NCI-H187 treated with DMSO at 0.1 percent for 48 hours (cell line): ENCODE measurements around the gene PDXP.
A peak's percentile ranks its signal among the peaks of the same experiment; 100 is the strongest.
"Not testable (repeated sequence)": the region's sequence is repeated elsewhere in the genome, so short reads cannot be mapped to it uniquely, and the experiment has no call there.

Experiments used
- DNase-seq: peaks from one replicate; lab custom pipeline; 2025; lab: John Stamatoyannopoulos, UW

PDXP gene, protein sequence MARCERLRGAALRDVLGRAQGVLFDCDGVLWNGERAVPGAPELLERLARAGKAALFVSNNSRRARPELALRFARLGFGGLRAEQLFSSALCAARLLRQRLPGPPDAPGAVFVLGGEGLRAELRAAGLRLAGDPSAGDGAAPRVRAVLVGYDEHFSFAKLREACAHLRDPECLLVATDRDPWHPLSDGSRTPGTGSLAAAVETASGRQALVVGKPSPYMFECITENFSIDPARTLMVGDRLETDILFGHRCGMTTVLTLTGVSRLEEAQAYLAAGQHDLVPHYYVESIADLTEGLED

DNA sequence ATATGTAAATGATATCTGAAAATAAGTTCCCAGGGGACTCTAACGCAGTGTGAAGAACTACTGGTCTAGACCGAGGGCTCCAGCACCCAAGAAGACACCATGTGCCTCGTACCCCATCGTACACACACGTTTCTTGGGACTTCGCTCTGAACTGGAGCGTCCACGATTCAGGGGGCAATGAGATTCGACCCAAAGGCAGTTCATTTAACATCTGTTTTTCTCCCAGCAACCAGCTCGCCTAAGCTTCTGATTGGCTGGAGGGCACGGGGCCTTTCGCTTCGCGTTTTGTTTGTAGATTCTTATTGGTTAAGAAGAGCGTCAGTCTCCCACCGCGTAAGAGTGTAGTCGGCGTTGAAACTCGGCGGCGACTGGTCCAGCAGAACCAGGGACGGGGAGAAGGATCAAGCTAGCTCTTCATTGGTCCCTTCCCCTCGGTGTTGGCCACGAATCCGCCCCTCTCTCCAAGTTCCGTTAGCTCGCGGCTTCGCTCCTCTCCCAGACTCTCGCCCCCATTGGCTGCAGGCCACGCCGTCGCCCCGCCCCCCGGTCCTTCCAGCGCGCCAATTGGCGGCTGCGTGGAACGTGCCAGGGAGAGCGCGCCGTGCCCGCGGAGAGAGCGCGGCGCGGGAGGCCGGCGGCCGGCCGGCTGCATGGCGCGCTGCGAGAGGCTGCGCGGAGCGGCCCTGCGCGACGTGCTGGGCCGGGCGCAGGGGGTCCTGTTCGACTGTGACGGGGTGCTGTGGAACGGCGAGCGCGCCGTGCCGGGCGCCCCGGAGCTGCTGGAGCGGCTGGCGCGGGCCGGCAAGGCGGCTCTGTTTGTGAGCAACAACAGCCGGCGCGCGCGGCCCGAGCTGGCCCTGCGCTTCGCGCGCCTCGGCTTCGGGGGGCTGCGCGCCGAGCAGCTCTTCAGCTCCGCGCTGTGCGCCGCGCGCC, at the start of gene PDXP:
Gene PDXP (plus strand): TSS at position 591 of the 933 bp plus-strand sequence. CDS start 60 bp downstream, at position 651.
- peak; percentile 94 for DNase-seq

DNA sequence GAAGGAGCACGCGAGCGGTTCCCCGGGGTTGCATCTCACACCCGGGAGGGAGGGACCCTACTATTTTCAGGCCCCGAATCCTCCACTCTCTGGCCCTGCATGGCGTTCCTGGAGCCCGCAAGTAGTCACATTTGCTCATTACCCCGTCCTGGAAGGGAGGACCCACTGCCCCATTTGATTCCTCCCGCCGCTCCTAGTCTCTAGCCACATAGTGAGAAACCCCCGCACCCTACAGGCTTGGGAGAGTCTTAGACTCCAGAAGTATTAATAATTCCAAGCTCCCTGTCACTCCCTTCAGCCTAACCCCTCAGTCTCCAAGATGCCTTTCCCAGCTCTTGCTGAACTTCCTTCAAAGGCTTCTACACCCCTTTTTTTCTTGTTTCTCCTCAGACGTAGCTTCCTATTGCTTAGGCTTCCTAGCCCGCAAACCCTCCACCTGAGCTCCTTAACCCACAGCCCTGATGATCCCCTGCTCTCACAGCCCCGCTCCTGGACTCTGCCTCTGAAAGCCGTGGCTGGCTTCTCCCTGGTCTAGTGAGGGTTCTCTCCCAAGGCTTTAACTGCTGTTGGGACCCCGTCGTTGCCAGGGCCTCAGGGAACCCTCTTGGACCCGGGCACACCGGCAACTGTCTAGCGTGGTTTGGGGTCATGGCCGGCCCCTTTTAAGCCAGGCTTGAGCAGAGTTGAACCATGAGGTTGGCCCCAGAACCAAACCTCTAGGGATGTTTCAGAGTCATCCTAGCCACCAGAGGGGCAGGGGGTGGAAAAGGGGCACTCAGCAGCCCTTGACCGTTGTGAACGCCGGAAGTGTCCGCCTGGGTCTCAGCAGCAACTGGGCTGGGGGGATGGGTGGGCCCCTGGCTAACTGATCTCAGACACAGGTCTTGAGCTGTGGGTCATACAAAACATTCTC, 49.0 kb upstream of the PDXP start:
- DNase-seq = no peak

DNA sequence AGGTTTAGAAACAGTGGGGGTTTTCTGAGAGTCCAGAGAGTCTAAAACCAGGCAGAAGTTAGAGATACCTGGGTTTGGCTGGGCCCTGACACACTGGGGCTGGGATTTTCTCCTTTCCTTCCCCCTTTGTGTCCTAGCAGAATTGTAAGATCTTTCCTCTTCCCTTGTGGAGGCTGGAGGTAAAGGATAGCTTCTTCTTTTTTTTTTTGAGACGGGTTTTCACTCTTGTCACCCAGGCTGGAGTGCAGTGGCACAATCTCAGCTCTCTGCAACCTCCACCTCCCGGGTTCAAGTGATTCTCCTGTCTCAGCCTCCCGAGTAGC, 48.4 kb upstream of the PDXP start:
- not testable (repeated sequence) for DNase-seq

DNA sequence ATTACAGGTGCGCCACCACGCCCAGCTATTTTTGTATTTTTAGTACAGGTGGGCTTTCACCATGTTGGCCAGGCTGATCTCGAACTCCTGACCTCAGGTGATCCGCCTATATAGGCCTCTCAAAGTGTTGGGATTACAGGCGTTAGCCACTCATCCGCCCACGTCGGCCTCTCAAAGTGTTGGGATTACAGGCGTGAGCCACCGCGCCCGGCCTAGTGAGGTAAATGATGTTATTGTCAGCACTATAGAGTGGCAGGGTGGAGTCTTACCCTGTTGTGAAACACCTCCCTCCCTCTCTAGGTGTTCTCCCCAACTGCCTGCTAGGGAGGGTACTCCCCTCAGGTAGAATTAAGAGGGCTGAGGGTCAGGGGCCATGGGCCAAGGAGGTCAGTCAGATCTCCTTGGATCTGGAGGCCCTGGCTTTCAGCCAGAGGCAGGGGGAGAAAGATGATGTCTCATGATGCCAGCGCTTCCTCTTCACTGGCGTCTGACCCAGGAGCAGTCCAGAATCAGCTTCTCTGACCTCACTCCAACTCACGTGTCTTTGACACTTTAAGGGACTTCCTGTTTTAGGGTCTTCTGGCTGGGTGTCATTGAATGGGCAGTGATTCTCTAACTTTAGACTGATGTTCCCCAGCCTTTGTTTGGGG, 47.9 kb upstream of the PDXP start:
- DNase-seq = no peak

DNA sequence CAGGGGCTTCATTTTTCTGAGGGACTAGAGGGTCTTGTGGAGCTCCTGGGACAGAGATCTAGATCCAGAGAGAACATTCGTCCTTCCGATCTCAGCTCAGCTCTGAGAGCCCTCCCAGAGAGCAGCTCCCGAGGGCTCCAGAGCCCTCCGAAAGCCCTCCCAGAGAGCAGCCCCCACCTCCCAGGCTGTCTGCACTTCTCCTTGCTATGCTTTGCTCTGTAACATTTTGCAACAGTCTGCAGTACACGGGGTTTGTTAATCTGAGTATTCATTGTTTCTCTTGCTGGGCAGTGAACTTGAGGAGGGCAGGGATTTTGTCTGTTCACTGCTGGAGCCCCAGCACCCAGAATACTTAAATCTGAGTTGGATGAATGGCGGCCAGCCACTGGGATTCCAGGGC, 47.3 kb upstream of the PDXP start:
- DNase-seq = no peak

DNA sequence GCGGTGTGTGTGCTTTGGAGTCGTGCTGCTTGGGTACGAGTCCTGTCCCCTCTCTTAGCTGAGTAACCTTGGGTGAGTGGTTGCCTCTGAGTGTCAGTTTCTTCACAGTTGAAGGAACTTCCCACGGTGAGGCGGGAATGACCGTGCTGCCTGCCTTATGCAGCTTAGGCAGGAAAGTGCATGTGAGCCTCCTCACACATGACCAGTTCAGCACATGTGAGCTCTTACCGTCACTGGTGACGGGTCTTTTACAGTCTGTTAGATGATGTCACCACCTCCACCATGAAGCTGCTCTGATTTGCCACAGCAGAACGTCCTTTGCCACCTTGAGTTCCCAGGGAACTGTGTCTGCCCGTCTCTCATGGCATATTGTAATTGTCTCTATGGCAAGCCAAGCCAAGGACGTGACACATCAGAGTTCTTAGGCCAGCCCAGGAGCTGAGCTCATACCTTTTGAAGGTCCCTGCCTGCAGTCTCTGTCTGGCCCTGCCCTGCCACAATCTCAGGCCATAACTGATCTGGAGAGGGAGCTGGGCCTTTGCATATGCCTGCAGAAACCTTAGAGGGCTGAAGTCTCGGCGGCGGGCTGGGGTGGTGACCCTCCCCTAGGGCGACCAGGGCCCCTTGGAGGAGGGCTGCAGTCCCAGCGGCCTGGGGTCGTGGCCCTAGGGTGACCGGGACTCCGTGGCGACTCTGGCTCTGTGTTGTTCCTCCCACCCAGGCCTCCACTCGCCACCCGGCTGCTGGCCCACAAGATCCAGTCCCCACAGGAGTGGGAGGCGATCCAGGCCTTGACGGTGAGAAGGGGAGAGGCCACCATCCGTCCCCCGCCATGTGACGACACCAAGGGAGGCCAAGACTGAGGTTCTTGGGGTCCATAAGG, 42.1 kb upstream of the PDXP start:
- no peak for DNase-seq

DNA sequence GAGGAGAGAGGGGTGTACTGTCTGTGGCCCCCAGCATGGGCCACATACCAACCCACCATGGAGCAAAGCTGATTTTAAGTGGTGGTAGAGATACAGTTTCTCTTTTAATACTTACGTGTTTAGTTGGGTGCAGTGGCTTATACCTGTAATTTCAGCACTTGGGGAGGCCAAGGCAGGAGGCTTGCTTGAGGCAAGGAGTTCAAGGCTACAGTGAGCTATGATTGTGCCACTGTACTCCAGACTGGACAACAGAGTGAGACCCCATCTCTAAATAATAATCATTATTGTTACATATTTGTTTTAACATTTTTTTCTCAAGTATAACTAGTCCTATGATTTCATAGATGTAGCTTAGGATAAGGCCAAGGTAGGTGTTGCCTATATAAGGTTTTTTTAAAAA, 41.1 kb upstream of the PDXP start:
- DNase-seq = no peak

DNA sequence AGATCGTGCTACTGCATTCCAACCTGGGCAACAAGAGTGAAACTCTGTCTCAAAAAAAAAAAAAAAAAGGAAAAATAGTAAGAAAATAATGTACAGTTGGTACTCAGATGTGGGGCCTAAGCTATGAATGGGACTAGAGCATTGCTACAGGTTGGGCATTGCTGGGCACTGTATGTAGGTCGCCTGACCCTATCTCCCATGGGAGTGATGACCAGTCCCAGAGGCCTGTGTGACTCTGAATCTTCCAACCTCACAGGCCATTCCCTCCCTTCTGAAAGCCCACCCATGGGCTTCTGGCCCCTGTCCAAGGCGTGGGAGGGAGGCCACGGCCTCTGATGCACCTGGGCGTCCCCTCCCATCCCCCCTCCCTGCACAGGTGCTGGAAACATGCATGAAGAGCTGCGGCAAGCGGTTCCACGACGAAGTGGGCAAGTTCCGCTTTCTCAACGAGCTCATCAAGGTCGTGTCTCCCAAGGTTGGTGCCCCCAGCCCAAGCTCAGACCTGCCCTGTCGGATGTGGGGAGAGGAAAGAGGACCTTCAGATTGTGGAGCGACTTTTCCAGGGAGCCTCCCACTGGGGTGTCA, 40.4 kb upstream of the PDXP start:
- no peak for DNase-seq

DNA sequence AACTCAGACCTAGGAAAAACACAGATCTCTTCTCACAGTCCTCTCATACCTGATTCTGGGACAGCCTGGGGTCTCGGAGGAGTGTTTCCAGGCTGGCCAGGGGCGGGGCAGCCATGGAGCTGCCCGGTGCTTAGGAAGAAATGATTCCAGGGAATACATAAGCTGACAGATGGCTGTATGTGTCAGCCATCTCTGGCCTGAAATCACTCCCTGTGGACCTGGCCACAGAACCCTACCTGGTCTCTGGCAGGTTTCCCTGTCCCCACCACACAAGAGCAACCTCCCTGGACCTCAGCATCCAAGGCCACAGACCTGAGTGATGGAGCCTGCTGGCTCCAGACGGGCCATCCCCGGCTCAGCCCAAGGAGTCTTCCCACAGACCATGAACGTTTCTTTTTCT, 39.8 kb upstream of the PDXP start:
- DNase-seq = no peak

DNA sequence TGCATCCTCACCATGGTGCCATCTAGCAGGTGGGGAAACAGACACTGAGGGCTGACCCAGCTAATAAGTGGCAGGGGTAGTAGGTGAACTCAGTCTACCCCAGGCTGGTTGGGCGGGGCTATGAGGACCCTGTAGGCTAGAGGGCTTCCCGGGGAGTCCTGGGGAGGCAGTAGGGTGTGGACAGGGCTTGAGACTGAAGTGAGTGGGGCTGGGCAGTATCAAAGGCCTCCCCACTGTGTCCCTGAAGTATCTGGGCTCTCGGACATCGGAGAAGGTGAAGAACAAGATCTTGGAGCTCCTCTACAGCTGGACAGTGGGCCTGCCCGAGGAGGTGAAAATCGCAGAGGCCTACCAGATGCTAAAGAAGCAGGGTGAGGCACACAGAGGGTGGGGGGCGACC, 38.5 kb upstream of the PDXP start:
- DNase-seq = no peak

DNA sequence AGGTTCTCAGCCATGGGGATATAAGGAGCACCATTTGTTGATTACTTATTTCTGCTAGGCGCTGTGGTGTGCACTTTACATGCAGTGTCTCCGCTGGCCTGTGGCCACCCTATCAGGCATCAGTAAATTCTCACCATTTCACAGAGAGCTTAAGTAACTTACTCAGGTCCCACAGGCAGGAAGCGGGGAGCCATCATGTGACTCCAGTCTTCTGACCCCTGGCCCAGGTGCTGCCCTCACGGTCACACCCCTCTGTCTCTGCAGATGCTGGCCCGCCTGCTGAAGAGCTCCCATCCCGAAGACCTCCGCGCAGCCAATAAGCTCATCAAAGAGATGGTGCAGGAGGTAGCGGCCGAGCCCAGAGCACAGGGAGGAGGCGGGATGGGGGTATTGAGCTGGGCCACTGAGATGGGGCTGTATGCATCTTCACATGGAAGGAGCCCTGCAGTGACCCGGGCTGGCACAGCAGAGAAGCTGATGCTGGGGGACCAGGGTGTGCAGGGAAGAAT, 37.1 kb upstream of the PDXP start:
- DNase-seq = no peak

DNA sequence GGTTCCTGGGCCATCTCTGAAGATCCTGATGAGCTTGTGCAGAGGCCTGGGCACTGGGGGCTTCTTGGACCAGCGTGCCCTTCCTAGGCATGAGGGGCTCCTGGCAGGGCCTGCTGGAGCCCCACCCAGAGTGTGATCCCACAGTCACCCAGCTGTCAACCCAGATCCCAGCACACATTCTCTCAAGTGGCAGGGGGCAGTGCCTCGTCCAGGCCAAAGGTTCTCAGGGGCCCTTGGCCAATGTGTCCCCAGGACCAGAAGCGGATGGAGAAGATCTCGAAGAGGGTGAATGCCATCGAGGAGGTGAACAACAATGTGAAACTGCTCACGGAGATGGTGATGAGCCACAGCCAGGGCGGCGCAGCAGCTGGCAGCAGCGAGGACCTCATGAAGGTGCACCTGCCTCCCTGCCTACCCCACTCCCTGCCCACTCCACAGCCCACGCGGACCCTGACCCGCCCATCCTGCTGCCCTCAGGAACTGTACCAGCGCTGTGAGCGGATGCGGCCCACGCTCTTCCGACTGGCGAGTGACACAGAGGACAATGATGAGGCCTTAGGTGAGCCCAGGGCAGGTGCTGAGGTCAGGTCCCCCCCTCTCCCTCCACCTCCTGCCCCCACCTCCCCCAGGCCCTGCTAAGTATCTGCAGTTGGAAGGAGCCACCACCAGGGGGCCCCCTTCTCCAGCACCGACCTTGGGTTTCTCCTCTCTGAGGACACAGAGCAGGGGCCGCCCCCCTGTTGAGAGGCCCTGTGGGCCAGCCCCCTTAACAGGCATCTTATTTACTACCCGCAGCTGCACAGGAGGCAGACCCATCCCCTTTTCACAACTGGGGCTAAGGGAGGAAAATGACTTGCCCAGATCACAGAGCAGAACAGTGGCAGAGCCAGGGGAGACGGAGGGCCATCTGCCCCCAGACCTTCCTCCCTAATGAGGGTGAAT, 35.2 kb upstream of the PDXP start:
- no peak for DNase-seq

DNA sequence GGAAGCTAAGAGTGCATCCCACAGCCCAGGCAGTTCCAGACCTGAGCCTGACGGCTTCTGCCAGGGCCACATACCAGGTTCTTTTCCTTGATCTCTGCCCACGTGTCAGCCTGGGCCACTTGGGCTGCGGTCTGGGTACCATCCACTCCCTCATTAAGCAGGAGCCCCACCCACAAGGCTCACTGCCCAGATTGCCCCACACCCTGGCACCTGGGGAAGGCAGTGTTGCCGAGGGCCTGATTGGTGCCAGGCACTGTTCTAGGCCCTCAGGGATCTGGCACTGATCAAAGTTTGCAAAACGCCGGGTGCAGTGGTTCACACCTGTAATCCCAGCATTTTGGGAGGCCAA, 34.5 kb upstream of the PDXP start:
- no peak for DNase-seq

DNA sequence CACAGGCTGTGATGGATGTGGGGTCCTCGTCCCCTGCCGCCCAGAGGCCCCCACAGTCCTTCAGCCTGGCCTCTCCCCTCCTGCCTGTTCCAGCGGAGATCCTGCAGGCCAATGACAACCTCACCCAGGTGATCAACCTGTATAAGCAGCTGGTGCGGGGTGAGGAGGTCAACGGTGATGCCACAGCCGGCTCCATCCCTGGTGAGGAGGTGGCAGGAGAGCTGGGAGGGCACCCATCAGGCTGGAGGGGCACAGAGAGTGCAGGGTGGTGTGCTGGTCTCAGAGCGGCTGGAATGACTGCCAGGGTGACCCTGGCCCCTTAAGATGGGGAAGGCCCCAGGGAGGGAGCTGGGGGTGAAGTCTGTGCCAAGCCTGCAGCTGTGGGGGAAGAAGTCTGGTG, 33.6 kb upstream of the PDXP start:
- no peak for DNase-seq

DNA sequence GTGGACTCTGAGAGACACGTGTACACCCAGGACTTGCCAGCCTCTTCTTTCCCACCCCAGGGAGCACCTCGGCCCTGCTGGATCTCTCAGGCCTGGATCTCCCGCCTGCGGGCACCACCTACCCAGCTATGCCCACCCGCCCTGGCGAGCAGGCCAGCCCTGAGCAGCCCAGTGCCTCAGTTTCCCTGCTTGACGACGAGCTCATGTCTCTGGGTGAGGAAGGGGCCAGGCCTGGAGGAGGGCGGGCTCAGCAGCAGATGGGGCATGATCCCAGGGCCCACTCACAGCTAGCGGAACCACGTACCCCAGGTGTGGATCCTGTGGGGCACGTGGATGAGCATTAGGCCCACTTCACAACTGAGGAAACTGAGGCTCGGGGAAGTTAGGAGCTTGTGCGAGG, 32.8 kb upstream of the PDXP start:
- DNase-seq = no peak

DNA sequence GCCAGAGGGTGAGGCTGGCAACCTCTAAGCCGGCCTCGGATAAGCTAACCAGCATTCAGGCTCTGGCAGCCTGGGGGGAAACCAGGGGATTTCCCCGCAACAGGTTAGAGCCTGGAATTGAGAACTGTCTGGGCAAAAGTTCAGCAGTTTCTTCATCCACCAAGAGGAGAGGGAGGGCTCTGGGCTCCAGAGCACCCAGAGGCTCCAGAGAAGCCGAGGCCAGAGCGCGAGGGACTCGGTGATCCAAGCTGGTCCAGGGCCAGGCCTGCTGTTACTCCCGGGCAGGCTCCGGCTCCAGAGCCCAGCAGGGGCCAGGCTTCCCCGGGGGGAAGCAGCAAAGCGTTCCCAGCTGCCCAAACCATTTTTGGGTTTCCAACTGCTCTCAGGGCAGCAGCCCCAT, 32.4 kb upstream of the PDXP start:
- no peak for DNase-seq

DNA sequence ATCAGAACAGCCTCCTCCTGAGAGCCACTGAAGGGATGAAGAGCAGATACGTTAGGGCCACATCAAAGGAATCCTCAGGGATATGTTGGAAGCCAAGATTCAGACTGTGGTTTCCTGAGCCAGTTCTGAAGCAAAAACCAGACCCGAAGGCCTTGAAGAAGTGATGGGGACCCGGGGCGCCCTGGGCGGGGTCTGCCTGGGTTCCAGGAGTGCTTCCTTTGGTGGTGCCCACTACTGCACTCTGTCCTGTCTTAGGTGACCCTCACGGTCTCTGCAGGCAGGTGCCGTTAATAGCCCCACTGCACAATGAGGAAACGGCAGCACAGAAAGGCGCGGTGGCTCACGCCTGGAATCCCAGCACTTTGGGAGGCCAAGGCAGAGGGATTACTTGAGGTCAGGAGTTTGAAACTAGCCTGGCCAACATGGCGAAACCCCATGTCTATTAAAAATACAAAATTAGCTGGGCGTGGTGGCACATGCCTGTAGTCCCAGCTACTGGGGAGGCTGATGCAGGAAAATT, 31.9 kb upstream of the PDXP start:
- DNase-seq = no peak

DNA sequence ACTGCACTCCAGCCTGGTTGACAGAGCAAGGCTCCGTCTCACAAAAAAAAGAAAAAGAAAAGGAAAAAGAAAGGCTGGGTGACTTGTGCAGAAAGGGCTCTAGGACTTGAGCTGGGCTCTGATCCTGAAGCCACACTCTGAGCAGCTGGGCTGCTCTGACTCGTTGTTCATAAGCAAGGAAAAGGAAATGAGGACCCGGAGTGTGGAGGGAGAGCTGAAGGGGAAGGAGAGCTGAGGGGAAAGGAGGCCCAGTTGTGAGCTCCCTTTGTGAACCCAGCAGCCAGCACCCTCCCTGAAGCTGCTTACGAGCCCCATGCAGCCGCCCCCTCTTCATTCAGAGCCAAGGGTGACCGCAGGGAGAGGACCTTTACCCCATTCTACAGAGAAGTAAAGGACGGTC, 31.4 kb upstream of the PDXP start:
- no peak for DNase-seq

DNA sequence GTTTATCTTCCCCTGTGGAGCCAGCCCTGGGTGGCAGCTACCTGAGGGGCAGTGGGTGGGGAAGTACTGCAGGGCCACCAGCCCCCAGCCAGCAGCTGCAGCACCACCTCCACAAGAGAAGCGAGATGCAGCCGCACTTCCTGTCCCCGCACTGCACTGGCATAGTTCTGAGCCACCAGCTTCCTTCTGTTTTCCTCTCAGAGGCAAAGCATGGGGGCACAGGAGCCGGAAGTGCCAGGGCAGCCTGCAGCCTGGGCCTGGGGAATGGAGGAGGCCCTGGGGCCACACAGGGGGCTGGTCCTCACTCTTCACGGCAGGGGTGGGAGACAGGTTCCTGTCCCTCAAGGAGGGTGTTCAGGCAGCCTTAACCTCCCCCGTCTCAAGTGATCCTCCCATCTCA, 31.0 kb upstream of the PDXP start:
- no peak for DNase-seq
